HFF-Myc (cell line): ENCODE results near the gene NAV2.

Source experiments
- DNase-seq: peaks from one replicate; pipeline ENCODE4 v3.0.0-alpha.2; 2011; ENCODE audit warnings: low read depth; ENCODE audit errors: extremely low read depth
- H3K4me3 ChIP-seq: replicated peaks from 2 replicates; pipeline ENCODE4 v1.5.1; 2011; ENCODE audit warnings: low read depth, mild to moderate bottlenecking, control low read depth, low read length
- TF ChIP-seq, protein P1 (sequence below): IDR thresholded peaks from 2 replicates; pipeline ENCODE4 v1.5.1; 2012; ENCODE audit warnings: mild to moderate bottlenecking, low read depth, low read length, control low read depth; ENCODE audit errors: missing control alignments

NAV2 gene

DNA sequence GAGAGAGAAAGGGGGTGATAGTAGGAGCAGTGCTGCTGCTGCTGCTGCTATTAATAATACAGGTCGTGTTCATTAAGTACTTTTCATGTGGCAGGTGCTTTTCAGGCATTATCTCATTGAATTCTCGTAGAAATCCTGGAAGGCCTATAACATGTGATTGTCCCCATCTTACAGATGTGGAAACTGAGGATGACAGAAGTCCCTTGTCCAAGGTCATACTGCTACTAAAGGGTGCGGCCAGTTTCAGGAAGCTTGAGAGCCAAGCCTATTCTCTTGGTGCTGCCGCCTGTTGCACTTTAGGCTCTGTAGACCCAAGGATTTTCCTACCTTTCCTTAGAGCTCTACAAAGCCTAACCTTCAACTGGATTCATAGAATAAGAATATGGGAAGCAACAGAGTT lies 254.3 kb downstream of the NAV2 start:
- no peak for DNase-seq
- TF ChIP-seq, protein P1, sequence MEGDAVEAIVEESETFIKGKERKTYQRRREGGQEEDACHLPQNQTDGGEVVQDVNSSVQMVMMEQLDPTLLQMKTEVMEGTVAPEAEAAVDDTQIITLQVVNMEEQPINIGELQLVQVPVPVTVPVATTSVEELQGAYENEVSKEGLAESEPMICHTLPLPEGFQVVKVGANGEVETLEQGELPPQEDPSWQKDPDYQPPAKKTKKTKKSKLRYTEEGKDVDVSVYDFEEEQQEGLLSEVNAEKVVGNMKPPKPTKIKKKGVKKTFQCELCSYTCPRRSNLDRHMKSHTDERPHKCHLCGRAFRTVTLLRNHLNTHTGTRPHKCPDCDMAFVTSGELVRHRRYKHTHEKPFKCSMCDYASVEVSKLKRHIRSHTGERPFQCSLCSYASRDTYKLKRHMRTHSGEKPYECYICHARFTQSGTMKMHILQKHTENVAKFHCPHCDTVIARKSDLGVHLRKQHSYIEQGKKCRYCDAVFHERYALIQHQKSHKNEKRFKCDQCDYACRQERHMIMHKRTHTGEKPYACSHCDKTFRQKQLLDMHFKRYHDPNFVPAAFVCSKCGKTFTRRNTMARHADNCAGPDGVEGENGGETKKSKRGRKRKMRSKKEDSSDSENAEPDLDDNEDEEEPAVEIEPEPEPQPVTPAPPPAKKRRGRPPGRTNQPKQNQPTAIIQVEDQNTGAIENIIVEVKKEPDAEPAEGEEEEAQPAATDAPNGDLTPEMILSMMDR: no peak
- no peak overlapping the region for H3K4me3 ChIP-seq

- DNase-seq: no peak
- TF ChIP-seq, protein P1: no peak
- no peak overlapping the region for H3K4me3 ChIP-seq
Observed at GRCh38 chr11:19967787-19968186, 255.2 kb downstream of the NAV2 start.

GRCh38 chr11:19968860-19969259 lies 256.2 kb downstream of the NAV2 start:
- H3K4me3 ChIP-seq: no peak overlapping the region
- TF ChIP-seq, protein P1: no peak
- no peak for DNase-seq

- DNase-seq: no peak
- no peak overlapping the region for H3K4me3 ChIP-seq
- TF ChIP-seq, protein P1: no peak
Observed at GRCh38 chr11:19970944-19971343, 258.3 kb downstream of the NAV2 start.

DNA sequence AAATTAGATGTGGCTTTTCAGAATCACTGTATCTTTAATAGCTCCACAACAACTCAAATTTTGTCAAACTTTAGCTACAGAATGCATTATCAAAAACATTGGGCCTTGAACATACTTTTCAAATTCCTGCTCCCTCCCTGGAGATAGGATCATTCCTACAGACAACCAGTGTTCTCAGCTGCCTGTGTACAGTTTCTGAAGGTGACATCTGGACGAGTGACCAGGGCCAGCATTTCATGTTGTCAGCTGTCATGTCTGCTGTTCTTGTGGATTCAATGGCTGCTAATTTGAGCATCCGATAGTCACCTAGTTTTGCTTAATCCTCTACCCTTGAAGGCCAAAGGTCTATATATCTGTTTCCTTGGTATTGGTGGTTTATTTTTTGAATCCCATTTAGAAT lies 259.5 kb downstream of the NAV2 start:
- no peak for DNase-seq
- no peak overlapping the region for H3K4me3 ChIP-seq
- TF ChIP-seq, protein P1: no peak

DNA sequence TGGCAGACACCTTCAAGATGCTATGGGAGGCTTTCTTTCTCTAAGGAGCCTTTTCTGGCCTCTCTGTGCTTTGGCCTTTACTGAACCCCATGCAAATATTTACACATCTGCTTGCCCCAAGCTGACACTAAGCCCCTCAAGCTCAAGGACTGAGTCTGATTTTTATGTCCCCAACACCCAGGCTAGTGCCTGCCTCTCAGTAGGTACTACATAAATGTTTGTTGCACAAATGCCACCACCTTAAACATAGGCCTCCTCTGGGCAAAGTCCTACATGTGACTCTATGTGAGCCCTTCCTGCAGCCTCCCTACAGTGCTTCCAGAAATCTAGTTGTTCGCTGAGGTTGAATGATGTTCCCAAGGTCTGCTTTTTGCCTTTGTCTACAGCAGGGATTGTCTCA lies 260.0 kb downstream of the NAV2 start:
- H3K4me3 ChIP-seq: no peak overlapping the region
- TF ChIP-seq, protein P1: no peak
- DNase-seq: no peak

DNA sequence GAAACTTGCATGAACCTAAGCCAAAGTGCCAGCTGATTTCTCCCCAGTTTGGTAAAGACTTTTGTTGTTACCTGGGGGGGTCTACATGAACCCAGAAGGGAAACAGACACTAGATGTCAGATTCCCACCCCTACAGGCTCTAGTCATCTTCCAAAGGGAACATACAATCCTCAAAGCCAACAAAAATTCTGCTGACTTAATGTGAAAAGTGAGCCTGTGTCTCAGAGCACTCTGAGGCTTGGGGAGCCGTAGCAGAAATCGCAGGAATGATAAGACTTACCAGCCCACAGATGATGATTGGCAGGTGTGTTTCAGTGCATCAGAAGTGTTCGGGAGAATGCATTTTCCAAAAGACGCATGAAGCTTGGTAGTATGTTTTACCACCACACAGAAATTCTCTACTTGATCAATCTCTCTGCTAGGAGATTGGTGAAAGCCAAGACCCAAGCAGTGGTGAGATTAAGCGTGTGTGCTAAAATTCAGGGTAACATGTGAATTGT lies 260.5 kb downstream of the NAV2 start:
- no peak overlapping the region for H3K4me3 ChIP-seq
- TF ChIP-seq, protein P1: no peak
- DNase-seq: no peak
